Peyer's patch (tissue), 4 donors: Measurements from ENCODE around the gene SYPL2. TPM values are rescaled to one million over a fixed set of nuclear protein-coding genes. Genes with fewer than 3 reads are reported as not detected.

Experiments
- DNase-seq, 3 donors: peaks; one replicate each; pipeline ENCODE4 v3.0.0-alpha.2; 2017 to 2019
- H3K27ac ChIP-seq, 4 donors: fragments of 200-600 bp; sonication (generic); one replicate each; pipeline ENCODE4 v1.5.1; 2016 to 2019
- H3K27me3 ChIP-seq, 2 donors: fragments of 200-600 bp; sonication (generic); one replicate each; pipeline ENCODE4 v1.5.1; 2019
- H3K36me3 ChIP-seq, 3 donors: fragments of 200-600 bp; sonication (generic); one replicate each; pipeline ENCODE4 v1.5.1; 2016 to 2019
- H3K4me1 ChIP-seq, 4 donors: fragments of 200-600 bp; sonication (generic); one replicate each; pipeline ENCODE4 v1.5.1; 2016 to 2019
- H3K4me3 ChIP-seq, 4 donors: fragments of 200-600 bp; sonication (generic); 1 replicate in 3 of 4; 2 replicates in 1 of 4; pipeline ENCODE4 v1.5.1; 2016 to 2019; ENCODE audit warnings: mild to moderate bottlenecking in 1 of 4
- H3K9me3 ChIP-seq, 4 donors: fragments of 200-600 bp; sonication (generic); one replicate each; pipeline ENCODE4 v1.5.1; 2016 to 2019; ENCODE audit warnings: mild to moderate bottlenecking in 1 of 4
- CTCF ChIP-seq, 6 experiments: fragments of 450-650 bp in 4 of 6; fragments of 200-600 bp in 2 of 6; sonication (generic) in 1 of 6; IDR thresholded peaks; one replicate each; pipeline ENCODE4 v1.5.1; 2017 to 2019; ENCODE audit warnings: antibody characterized with exemption in 6 of 6, mild to moderate bottlenecking in 3 of 6, moderate library complexity in 1 of 6
- POLR2A ChIP-seq, 2 donors: fragments of 450-650 bp; IDR thresholded peaks; one replicate each; pipeline ENCODE4 v1.5.1; 2017; ENCODE audit warnings: antibody characterized with exemption in 2 of 2, mild to moderate bottlenecking in 2 of 2, moderate library complexity in 2 of 2
- total RNA-seq, 4 donors: library from RNA; depleted of rRNA; stranded (reverse); fragments of >200 nt; gene quantifications; one replicate each; pipeline ENCODE4 v1.1.0, GENCODE V29; 2016

SYPL2 gene
- total RNA-seq, 4 donors from 2014 or later: 0.67 TPM; not detected in 3

GRCh38 chr1:109508001-109508872 is 41.9 kb downstream of the SYPL2 start:
- no peak for DNase-seq
- Histone ChIP-seq H3K4me3 (peak overlapping the region in 1 of 4 donors; percentile 95), H3K4me1 (peaks cover 0 to 22% (median 2%) of the 10 kb centered on the region in 4 donors), H3K9me3 (no peaks in the 10 kb centered on the region), H3K27ac (no peak overlapping the region), H3K27me3 (no peaks in the 10 kb centered on the region), H3K36me3 (no peaks in the 10 kb centered on the region)
- no peak for TF ChIP-seq CTCF (IDR thresholded peaks at IDR 0.05)
- TF ChIP-seq POLR2A (IDR thresholded peaks at IDR 0.05): no peak

- Histone ChIP-seq H3K27me3 (no peaks in the 10 kb centered on the region), H3K27ac (peak overlapping the region in 1 of 4 donors; percentile 72), H3K9me3 (no peaks in the 10 kb centered on the region), H3K4me3 (peak overlapping the region; percentile 75 to 95 (median 84)), H3K36me3 (no peaks in the 10 kb centered on the region), H3K4me1 (peaks cover 0 to 22% (median 2%) of the 10 kb centered on the region in 4 donors)
- no peak for TF ChIP-seq CTCF (IDR thresholded peaks at IDR 0.05)
- TF ChIP-seq POLR2A (IDR thresholded peaks at IDR 0.05): no peak
- DNase-seq: no peak
These were observed 42.5 kb downstream of the SYPL2 start for GRCh38 chr1:109508873-109509175.

GRCh38 chr1:109509176-109510134 is 43.1 kb downstream of the SYPL2 start, which contains the start of gene AMIGO1:
TSS of gene AMIGO1 (minus strand) at chr1:109509727. CDS start at chr1:109508912, 815 bp downstream.
- H3K27me3 ChIP-seq: no peaks in the 10 kb centered on the region
- no peak for TF ChIP-seq CTCF (IDR thresholded peaks at IDR 0.05)
- TF ChIP-seq POLR2A (IDR thresholded peaks at IDR 0.05): peak in 1 of 2 donors; percentile 23
- peak within 1 kb of the TSS; percentile 75 to 95 (median 84) for H3K4me3 ChIP-seq
- no peaks in the 10 kb centered on the region for H3K9me3 ChIP-seq
- peak within 1 kb of the TSS in 3 of 4 donors; percentile 40 to 72 (median 49) for H3K27ac ChIP-seq
- H3K4me1 ChIP-seq: peaks cover 0 to 17% (median 2%) of the 10 kb centered on the region in 4 donors
- H3K36me3 ChIP-seq: no peaks in the 10 kb centered on the region
- peak; percentile 66 to 81 (median 78) for DNase-seq

GRCh38 chr1:109513110-109513710 is 46.9 kb downstream of the SYPL2 start:
- Histone ChIP-seq H3K9me3 (no peaks in the 10 kb centered on the region), H3K4me1 (peaks cover 0 to 22% (median 4%) of the 10 kb centered on the region in 4 donors), H3K36me3 (no peaks in the 10 kb centered on the region), H3K27me3 (no peaks in the 10 kb centered on the region), H3K27ac (no peak overlapping the region), H3K4me3 (no peak overlapping the region)
- no peak for DNase-seq
- TF ChIP-seq POLR2A (IDR thresholded peaks at IDR 0.05): no peak
- no peak for TF ChIP-seq CTCF (IDR thresholded peaks at IDR 0.05)

- peaks cover 0 to 14% (median 4%) of the 10 kb centered on the region in 4 donors for H3K4me1 ChIP-seq
- no peak for TF ChIP-seq CTCF (IDR thresholded peaks at IDR 0.05)
- TF ChIP-seq POLR2A (IDR thresholded peaks at IDR 0.05): no peak
- H3K4me3 ChIP-seq: no peak overlapping the region
- no peaks in the 10 kb centered on the region for H3K27me3 ChIP-seq
- no peaks in the 10 kb centered on the region for H3K36me3 ChIP-seq
- DNase-seq: no peak
- H3K27ac ChIP-seq: no peak overlapping the region
- H3K9me3 ChIP-seq: no peaks in the 10 kb centered on the region
These were observed 48.5 kb downstream of the SYPL2 start for GRCh38 chr1:109514846-109515245.
